Measurements from ENCODE around the gene NME5.
"Not testable (repeated sequence)": the region's sequence is repeated elsewhere in the genome, so short reads cannot be mapped to it uniquely, and the experiment has no call there.

The NME5 gene

GRCh38 chr5:138160706-138161105, 21.5 kb upstream of the NME5 start:
- no peak overlapping the region for H3K4me3 ChIP-seq (ENCODE audit: low read depth, low read length)
- no peak for TF ChIP-seq CTCF (conservative IDR thresholded peaks at IDR 0.05; ENCODE audit: low read depth, low read length)
- DNase-seq (ENCODE audit: low read depth) = no peak

- no peak overlapping the region for H3K4me3 ChIP-seq (ENCODE audit: low read depth, low read length)
- no peak for DNase-seq (ENCODE audit: low read depth)
- TF ChIP-seq CTCF (conservative IDR thresholded peaks at IDR 0.05; ENCODE audit: low read depth, low read length) = no peak
These were observed 20.4 kb upstream of the NME5 start for GRCh38 chr5:138159666-138160065.

GRCh38 chr5:138157626-138158025, 18.4 kb upstream of the NME5 start:
- H3K4me3 ChIP-seq (ENCODE audit: low read depth, low read length) = no peak overlapping the region
- no peak for TF ChIP-seq CTCF (conservative IDR thresholded peaks at IDR 0.05; ENCODE audit: low read depth, low read length)
- DNase-seq (ENCODE audit: low read depth) = no peak

- not testable (repeated sequence) for DNase-seq (ENCODE audit: low read depth)
These were observed 16.7 kb upstream of the NME5 start for GRCh38 chr5:138155977-138156376.

GRCh38 chr5:138149530-138149929, 10.3 kb upstream of the NME5 start:
- DNase-seq (ENCODE audit: low read depth) = no peak
- TF ChIP-seq CTCF (conservative IDR thresholded peaks at IDR 0.05; ENCODE audit: low read depth, low read length) = no peak
- no peak overlapping the region for H3K4me3 ChIP-seq (ENCODE audit: low read depth, low read length)

More at GRCh38 chr5:138155977-138156376, 16.7 kb upstream of the NME5 start:
- H3K4me3 ChIP-seq (ENCODE audit: low read depth, low read length) = not testable (repeated sequence)

GRCh38 chr5:138148811-138149210, 9.6 kb upstream of the NME5 start:
- no peak overlapping the region for H3K4me3 ChIP-seq (ENCODE audit: low read depth, low read length)
- TF ChIP-seq CTCF (conservative IDR thresholded peaks at IDR 0.05; ENCODE audit: low read depth, low read length) = no peak
- peak; percentile 61 for DNase-seq (ENCODE audit: low read depth)

- DNase-seq (ENCODE audit: low read depth); H3K4me3 ChIP-seq (ENCODE audit: low read depth, low read length): not testable (repeated sequence)
These were observed 4.3 kb upstream of the NME5 start for GRCh38 chr5:138143578-138143977.

- TF ChIP-seq CTCF (conservative IDR thresholded peaks at IDR 0.05; ENCODE audit: low read depth, low read length) = no peak
- H3K4me3 ChIP-seq (ENCODE audit: low read depth, low read length) = no peak overlapping the region
- no peak for DNase-seq (ENCODE audit: low read depth)
These were observed 2.5 kb upstream of the NME5 start for GRCh38 chr5:138141734-138142133.

All from choroid plexus epithelial cell (primary cell).